ENCODE results near the gene EMC6. TPM values are rescaled to one million over a fixed set of nuclear protein-coding genes. Genes with fewer than 3 reads are reported as not detected.

EMC6 gene
- total RNA-seq, 1 experiment from 2014 or later: 62.4 TPM

DNA sequence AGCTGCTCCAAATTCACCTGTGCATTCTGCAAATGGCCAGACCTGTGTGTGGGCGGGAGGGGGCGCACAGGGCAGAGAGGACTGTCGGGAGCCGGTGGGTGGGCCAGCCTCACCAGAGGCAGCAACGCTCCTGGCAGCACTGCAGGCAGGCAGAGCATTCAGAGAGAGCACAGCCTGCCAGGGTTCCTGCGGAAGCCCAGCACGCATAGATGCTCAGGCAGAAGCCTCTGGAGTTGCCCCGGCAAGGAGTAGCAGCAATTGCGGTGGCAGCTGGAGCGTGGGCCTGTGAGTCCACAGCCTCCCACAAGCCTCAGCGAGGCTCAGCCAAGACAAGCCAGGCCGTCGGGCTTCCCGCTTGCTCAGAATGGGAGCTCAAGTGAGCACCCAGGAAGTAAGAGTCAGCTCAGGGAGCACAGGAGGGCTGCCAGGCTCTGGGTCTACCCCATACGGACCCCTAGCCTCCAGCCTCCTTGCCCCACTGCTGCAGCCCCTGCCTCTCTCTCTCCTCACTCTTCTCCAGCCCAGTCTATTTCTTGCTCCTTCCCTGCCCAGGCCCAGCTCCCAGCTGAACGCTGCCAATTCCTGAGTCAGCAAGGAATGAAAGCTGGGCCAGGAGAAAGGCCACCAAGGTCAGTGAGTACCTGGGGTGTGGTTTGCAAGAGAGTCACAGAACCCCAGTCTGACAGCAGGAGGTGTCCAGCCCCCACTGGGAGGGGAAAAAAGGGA, 9.6 kb downstream of the EMC6 start:
- no peak for ATAC-seq
- ChIA-PET RAD21 (ENCODE audit: low non-redundant PET in 1 of 2, low total read pairs in 2 of 2, uncharacterized antibody in 2 of 2, unreplicated experiment in 2 of 2) (no interaction called here), CTCF (interaction anchor here (1.6 kb wide), 1 partner anchor 13 kb away, joined by 3 read pairs; no protein-coding TSS in a partner anchor), POLR2A (no interaction called here)
- no peak overlapping the region for H3K4me3 ChIP-seq (replicated peaks in 1 of 2; ENCODE audit: low read depth in 1 of 2, low read length in 2 of 2)
- no peaks in the 10 kb centered on the region for H3K9me3 ChIP-seq (ENCODE audit: control insufficient read depth in 1 of 2, insufficient read depth in 1 of 2, low read depth in 1 of 2, low read length in 2 of 2)
- no peaks in the 10 kb centered on the region for H3K36me3 ChIP-seq (ENCODE audit: control insufficient read depth in 1 of 2, insufficient read depth in 2 of 2, low read length in 2 of 2)
- H2AFZ ChIP-seq (ENCODE audit: low read depth, low read length, poor library complexity, severe bottlenecking): no peak overlapping the region
- no peaks in the 10 kb centered on the region for H3K79me2 ChIP-seq (ENCODE audit: insufficient read depth, low read length)
- no peaks in the 10 kb centered on the region for H4K20me1 ChIP-seq (ENCODE audit: insufficient read depth)
- no TSS peak for BruUV-seq (replicated peaks)
- no peaks in the 10 kb centered on the region for H3K27me3 ChIP-seq (ENCODE audit: insufficient read depth, low read length)
- no peak overlapping the region for H3K4me2 ChIP-seq (ENCODE audit: low read length)
- no peaks in the 10 kb centered on the region for H3K9me2 ChIP-seq (ENCODE audit: insufficient read depth)
- no peak overlapping the region for H3K27ac ChIP-seq (ENCODE audit: low read depth, low read length)
- DNase-seq (ENCODE audit: low read depth, low spot score): no peak
- peaks cover 0 to 6% of the 10 kb centered on the region in 2 experiments; a peak in 3 of 4 replicates for H3K4me1 ChIP-seq (ENCODE audit: control insufficient read depth in 1 of 2, insufficient read depth in 2 of 2, low read length in 2 of 2)
- no peak for TF ChIP-seq JUND (IDR thresholded peaks at IDR 0.05)
- no peak for TF ChIP-seq POLR2AphosphoS5 (IDR thresholded peaks at IDR 0.05; ENCODE audit: low read depth, low read length)
- TF ChIP-seq ZNF274 (IDR thresholded peaks at IDR 0.05; ENCODE audit: low read depth, low read length): no peak
- TF ChIP-seq ZFX (IDR thresholded peaks at IDR 0.05): no peak
- no peak for TF ChIP-seq FOSL1 (IDR thresholded peaks at IDR 0.05; ENCODE audit: low read depth)
- TF ChIP-seq ELF1 (IDR thresholded peaks at IDR 0.05; ENCODE audit: borderline replicate concordance, low read depth): no peak
- TF ChIP-seq, protein P1, sequence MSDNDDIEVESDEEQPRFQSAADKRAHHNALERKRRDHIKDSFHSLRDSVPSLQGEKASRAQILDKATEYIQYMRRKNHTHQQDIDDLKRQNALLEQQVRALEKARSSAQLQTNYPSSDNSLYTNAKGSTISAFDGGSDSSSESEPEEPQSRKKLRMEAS (IDR thresholded peaks at IDR 0.05): no peak
- TF ChIP-seq RAD21 (IDR thresholded peaks at IDR 0.05; ENCODE audit: low read depth): no peak
- TF ChIP-seq POLR2A (IDR thresholded peaks at IDR 0.05; ENCODE audit: borderline replicate concordance, extremely low read depth, insufficient read depth, insufficient read length): no peak
- no peak overlapping the region for H3K9ac ChIP-seq (ENCODE audit: low read length)
- intact Hi-C loops (cut with micrococcal nuclease): no loop called here

DNA sequence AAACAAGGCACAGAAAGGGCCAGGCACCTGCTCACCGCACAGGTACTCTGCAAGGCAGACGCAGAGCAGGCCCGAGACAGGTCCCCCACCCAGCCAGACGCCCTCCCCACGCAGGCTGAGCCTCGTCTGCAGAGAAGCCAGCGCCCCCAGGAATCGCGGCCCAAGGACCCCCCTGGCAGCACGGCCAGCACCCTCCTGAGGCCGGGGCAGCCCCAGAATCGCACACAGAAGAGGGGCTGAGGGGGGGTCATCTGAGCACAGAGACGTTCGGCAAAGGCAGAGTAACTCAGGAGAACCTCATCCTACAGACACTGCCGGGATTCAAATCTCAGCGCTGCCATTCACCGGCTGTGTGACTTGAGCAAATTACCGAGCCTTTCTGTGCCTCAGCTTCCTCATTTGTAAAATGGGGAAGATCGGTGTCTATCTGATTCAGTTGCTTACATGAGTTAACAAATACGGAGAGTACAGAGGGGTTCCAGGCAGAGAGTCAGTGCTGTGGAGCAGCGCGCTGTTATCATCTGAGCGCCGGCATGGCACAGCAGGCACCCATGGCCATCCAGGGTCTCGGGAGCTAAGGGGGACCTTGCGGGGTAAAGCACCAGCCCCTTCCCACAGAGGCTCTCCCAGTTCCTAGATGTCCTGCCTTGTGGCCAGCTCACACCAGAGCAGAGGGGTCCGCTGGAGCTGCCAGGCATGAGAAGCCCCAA, 10.4 kb downstream of the EMC6 start:
- BruUV-seq (replicated peaks): no TSS peak
- H3K9ac ChIP-seq (ENCODE audit: low read length): no peak overlapping the region
- no peak overlapping the region for H3K4me3 ChIP-seq (replicated peaks in 1 of 2; ENCODE audit: low read depth in 1 of 2, low read length in 2 of 2)
- no peaks in the 10 kb centered on the region for H3K9me2 ChIP-seq (ENCODE audit: insufficient read depth)
- ChIA-PET RAD21 (ENCODE audit: low non-redundant PET in 1 of 2, low total read pairs in 2 of 2, uncharacterized antibody in 2 of 2, unreplicated experiment in 2 of 2) (no interaction called here), CTCF (interaction anchor here (1.6 kb wide), 1 partner anchor 13 kb away, joined by 3 read pairs; no protein-coding TSS in a partner anchor), POLR2A (no interaction called here)
- H3K79me2 ChIP-seq (ENCODE audit: insufficient read depth, low read length): no peaks in the 10 kb centered on the region
- H3K27me3 ChIP-seq (ENCODE audit: insufficient read depth, low read length): no peaks in the 10 kb centered on the region
- no peak overlapping the region for H2AFZ ChIP-seq (ENCODE audit: low read depth, low read length, poor library complexity, severe bottlenecking)
- no peak for DNase-seq (ENCODE audit: low read depth, low spot score)
- H3K4me2 ChIP-seq (ENCODE audit: low read length): no peak overlapping the region
- intact Hi-C loops (cut with micrococcal nuclease): no loop called here
- H3K36me3 ChIP-seq (ENCODE audit: control insufficient read depth in 1 of 2, insufficient read depth in 2 of 2, low read length in 2 of 2): no peaks in the 10 kb centered on the region
- H3K4me1 ChIP-seq (ENCODE audit: control insufficient read depth in 1 of 2, insufficient read depth in 2 of 2, low read length in 2 of 2): peaks cover 0 to 10% of the 10 kb centered on the region in 2 experiments; a peak in 3 of 4 replicates
- H3K27ac ChIP-seq (ENCODE audit: low read depth, low read length): no peak overlapping the region
- no peak for ATAC-seq
- no peaks in the 10 kb centered on the region for H4K20me1 ChIP-seq (ENCODE audit: insufficient read depth)
- TF ChIP-seq ZFX (IDR thresholded peaks at IDR 0.05) (no peak), EZH2 (IDR thresholded peaks at IDR 0.05) (no peak), FOSL1 (IDR thresholded peaks at IDR 0.05; ENCODE audit: low read depth) (no peak), CEBPB (IDR thresholded peaks at IDR 0.05; ENCODE audit: low read depth) (no peak), ZNF274 (IDR thresholded peaks at IDR 0.05; ENCODE audit: low read depth, low read length) (no peak)
- TF ChIP-seq, protein P2, sequence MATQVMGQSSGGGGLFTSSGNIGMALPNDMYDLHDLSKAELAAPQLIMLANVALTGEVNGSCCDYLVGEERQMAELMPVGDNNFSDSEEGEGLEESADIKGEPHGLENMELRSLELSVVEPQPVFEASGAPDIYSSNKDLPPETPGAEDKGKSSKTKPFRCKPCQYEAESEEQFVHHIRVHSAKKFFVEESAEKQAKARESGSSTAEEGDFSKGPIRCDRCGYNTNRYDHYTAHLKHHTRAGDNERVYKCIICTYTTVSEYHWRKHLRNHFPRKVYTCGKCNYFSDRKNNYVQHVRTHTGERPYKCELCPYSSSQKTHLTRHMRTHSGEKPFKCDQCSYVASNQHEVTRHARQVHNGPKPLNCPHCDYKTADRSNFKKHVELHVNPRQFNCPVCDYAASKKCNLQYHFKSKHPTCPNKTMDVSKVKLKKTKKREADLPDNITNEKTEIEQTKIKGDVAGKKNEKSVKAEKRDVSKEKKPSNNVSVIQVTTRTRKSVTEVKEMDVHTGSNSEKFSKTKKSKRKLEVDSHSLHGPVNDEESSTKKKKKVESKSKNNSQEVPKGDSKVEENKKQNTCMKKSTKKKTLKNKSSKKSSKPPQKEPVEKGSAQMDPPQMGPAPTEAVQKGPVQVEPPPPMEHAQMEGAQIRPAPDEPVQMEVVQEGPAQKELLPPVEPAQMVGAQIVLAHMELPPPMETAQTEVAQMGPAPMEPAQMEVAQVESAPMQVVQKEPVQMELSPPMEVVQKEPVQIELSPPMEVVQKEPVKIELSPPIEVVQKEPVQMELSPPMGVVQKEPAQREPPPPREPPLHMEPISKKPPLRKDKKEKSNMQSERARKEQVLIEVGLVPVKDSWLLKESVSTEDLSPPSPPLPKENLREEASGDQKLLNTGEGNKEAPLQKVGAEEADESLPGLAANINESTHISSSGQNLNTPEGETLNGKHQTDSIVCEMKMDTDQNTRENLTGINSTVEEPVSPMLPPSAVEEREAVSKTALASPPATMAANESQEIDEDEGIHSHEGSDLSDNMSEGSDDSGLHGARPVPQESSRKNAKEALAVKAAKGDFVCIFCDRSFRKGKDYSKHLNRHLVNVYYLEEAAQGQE (IDR thresholded peaks at IDR 0.05; ENCODE audit: low read depth): no peak
- H3K9me3 ChIP-seq (ENCODE audit: control insufficient read depth in 1 of 2, insufficient read depth in 1 of 2, low read depth in 1 of 2, low read length in 2 of 2): no peaks in the 10 kb centered on the region
